Measurements from ENCODE around the gene NKAIN2. TPM values are rescaled to one million over a fixed set of nuclear protein-coding genes. Genes with fewer than 3 reads are reported as not detected.

Gene NKAIN2
- total RNA-seq, 1 donor from 2014 or later, result not detected

DNA sequence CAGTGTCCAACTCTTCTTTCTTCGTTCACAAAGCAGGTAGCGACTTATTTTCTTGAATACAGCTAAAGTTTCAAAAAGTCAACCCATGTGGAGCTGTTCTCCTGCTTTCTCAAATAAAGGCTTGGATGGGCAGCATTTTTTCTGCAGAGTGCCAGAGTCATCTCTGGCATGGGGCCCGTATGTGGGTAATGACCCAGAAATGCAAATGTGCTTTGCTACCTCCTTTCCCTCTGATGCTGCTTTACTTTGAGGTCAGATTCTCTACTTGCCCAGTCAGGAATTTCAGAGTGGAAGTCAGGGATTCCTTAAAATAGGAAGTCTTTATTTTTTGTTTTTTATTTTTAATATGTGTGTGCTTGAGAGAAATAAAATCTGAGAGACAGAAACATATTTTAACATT is 4.9 kb downstream of the NKAIN2 start:
- TF ChIP-seq, protein P1, sequence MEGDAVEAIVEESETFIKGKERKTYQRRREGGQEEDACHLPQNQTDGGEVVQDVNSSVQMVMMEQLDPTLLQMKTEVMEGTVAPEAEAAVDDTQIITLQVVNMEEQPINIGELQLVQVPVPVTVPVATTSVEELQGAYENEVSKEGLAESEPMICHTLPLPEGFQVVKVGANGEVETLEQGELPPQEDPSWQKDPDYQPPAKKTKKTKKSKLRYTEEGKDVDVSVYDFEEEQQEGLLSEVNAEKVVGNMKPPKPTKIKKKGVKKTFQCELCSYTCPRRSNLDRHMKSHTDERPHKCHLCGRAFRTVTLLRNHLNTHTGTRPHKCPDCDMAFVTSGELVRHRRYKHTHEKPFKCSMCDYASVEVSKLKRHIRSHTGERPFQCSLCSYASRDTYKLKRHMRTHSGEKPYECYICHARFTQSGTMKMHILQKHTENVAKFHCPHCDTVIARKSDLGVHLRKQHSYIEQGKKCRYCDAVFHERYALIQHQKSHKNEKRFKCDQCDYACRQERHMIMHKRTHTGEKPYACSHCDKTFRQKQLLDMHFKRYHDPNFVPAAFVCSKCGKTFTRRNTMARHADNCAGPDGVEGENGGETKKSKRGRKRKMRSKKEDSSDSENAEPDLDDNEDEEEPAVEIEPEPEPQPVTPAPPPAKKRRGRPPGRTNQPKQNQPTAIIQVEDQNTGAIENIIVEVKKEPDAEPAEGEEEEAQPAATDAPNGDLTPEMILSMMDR (IDR thresholded peaks at IDR 0.05), result no peak
- H3K9me3 ChIP-seq, result no peaks in the 10 kb centered on the region
- peaks cover 32% of the 10 kb centered on the region for H3K27me3 ChIP-seq
- DNase-seq, result no peak
- ATAC-seq, result no peak
- intact Hi-C loops (cut with DNase I), result no loop called here
- H3K4me3 ChIP-seq, result no peak overlapping the region
- H3K27ac ChIP-seq, result no peak overlapping the region
- H3K4me1 ChIP-seq, result no peaks in the 10 kb centered on the region
- H3K36me3 ChIP-seq, result no peaks in the 10 kb centered on the region

GRCh38 chr6:123810214-123810613 is 6.5 kb downstream of the NKAIN2 start:
- Histone ChIP-seq H3K4me1 (no peaks in the 10 kb centered on the region), H3K27ac (no peak overlapping the region), H3K27me3 (peaks cover 24% of the 10 kb centered on the region), H3K4me3 (no peak overlapping the region), H3K9me3 (no peaks in the 10 kb centered on the region), H3K36me3 (no peaks in the 10 kb centered on the region)
- TF ChIP-seq, protein P1 (IDR thresholded peaks at IDR 0.05), result no peak
- DNase-seq (no peak), ATAC-seq (no peak)
- intact Hi-C loops (cut with DNase I), result no loop called here

DNA sequence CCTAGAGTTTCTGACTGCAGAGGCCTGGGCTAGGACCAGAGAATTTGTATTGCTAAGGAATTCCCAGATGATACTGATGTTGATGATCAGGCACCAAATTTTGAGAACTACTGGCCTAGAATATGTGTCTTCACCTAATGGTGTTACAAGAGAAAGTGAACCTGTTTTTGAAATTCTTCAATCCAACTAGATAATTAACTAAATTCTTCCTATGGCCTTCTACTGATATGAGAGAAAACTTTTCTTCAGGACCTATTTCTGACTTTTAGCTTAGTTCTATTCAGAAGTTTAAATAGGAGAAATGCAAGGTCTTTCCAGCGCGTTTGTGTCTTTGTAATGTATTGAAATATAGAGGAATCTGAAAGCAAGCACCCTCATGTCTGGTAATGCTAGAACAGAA is 7.3 kb downstream of the NKAIN2 start:
- H3K36me3 ChIP-seq, result no peaks in the 10 kb centered on the region
- H3K27ac ChIP-seq, result no peak overlapping the region
- DNase-seq (no peak), ATAC-seq (no peak)
- no peaks in the 10 kb centered on the region for H3K9me3 ChIP-seq
- TF ChIP-seq, protein P1 (IDR thresholded peaks at IDR 0.05), result no peak
- H3K27me3 ChIP-seq, result peaks cover 21% of the 10 kb centered on the region
- intact Hi-C loops (cut with DNase I), result no loop called here
- no peaks in the 10 kb centered on the region for H3K4me1 ChIP-seq
- H3K4me3 ChIP-seq, result no peak overlapping the region

DNA sequence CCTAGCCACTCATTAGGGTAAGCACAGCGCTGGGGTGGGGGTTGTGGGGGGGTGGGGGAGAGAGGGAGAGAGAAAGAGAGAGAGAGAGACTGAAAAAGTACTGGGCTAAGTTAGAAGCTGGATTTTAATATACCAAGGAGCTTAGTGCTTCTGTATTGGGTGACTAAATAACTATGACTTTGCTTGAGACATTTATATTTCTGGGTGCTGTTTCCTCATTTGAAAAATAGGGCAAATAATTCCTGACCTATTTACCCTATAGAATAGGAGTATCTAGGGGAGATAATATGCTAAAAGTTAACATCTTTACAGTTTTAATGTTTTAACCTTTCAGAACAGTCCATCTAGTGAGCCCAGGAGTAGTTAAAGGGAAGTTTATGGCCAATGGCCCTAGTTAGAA is 7.7 kb downstream of the NKAIN2 start:
- Histone ChIP-seq H3K4me1 (no peaks in the 10 kb centered on the region), H3K36me3 (no peaks in the 10 kb centered on the region), H3K9me3 (no peaks in the 10 kb centered on the region), H3K4me3 (no peak overlapping the region), H3K27me3 (peaks cover 21% of the 10 kb centered on the region), H3K27ac (no peak overlapping the region)
- no peak for ATAC-seq
- TF ChIP-seq, protein P1 (IDR thresholded peaks at IDR 0.05), result no peak
- no peak for DNase-seq
- intact Hi-C loops (cut with DNase I), result no loop called here

- ATAC-seq, result no peak
- Histone ChIP-seq H3K4me3 (no peak overlapping the region), H3K4me1 (no peaks in the 10 kb centered on the region), H3K9me3 (no peaks in the 10 kb centered on the region), H3K36me3 (no peaks in the 10 kb centered on the region), H3K27ac (no peak overlapping the region), H3K27me3 (peaks cover 16% of the 10 kb centered on the region)
- intact Hi-C loops (cut with DNase I), result no loop called here
- TF ChIP-seq, protein P1 (IDR thresholded peaks at IDR 0.05), result no peak
- DNase-seq, result no peak
Measured at GRCh38 chr6:123812621-123813020, 9.0 kb downstream of the NKAIN2 start.

- TF ChIP-seq, protein P1 (IDR thresholded peaks at IDR 0.05), result no peak
Measured at GRCh38 chr6:123821112-123821511, 17.4 kb downstream of the NKAIN2 start.

More at GRCh38 chr6:123821112-123821511, 17.4 kb downstream of the NKAIN2 start:
- intact Hi-C loops (cut with DNase I), result no loop called here
- Histone ChIP-seq H3K9me3 (no peaks in the 10 kb centered on the region), H3K27ac (no peak overlapping the region), H3K4me3 (no peak overlapping the region), H3K4me1 (no peaks in the 10 kb centered on the region), H3K36me3 (no peaks in the 10 kb centered on the region), H3K27me3 (no peaks in the 10 kb centered on the region)
- no peak for DNase-seq
- ATAC-seq, result no peak
